Keratinocyte (primary cell): ENCODE results near the gene TOX2.

Experiments used
- EZH2 ChIP-seq: IDR thresholded peaks from one replicate; pipeline ENCODE4 v1.6.1; 2012; ENCODE audit warnings: inconsistent platforms, mild to moderate bottlenecking, low read length, moderate library complexity
- TF ChIP-seq, protein P1 (sequence below), 3 experiments: IDR thresholded peaks in 1 of 3; conservative IDR thresholded peaks in 1 of 3; optimal IDR thresholded peaks in 1 of 3; 2 replicates in 2 of 3; 3 replicates in 1 of 3; pipeline versions ENCODE3 to v1.5.1; 2011; ENCODE audit warnings: low read length in 3 of 3, mild to moderate bottlenecking in 3 of 3, moderate library complexity in 2 of 3, control low read depth in 1 of 3, inconsistent platforms in 1 of 3; ENCODE audit not compliant: insufficient read depth in 2 of 3; ENCODE audit errors: extremely low read depth in 1 of 3

DNA sequence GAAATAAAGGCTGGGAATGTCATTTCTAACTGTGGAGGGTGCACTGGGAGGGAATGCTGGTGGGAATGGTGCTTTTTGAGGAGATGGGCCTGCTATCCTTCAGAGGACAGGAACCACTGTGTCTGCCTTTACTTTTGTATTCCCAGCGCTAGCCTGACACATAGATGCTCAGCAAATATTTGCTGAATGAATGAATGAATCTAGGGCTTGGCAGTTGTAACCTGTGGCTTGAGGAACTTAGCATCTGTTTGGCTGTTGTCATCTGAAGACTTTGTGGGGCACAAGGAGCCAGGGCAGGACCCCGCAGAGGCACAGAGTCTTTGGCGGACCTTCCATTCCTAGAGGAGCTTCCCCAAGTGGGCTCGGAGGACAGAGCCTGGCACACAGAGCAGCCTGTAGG, 6.1 kb downstream of the TOX2 start:
- TF ChIP-seq, protein P1, sequence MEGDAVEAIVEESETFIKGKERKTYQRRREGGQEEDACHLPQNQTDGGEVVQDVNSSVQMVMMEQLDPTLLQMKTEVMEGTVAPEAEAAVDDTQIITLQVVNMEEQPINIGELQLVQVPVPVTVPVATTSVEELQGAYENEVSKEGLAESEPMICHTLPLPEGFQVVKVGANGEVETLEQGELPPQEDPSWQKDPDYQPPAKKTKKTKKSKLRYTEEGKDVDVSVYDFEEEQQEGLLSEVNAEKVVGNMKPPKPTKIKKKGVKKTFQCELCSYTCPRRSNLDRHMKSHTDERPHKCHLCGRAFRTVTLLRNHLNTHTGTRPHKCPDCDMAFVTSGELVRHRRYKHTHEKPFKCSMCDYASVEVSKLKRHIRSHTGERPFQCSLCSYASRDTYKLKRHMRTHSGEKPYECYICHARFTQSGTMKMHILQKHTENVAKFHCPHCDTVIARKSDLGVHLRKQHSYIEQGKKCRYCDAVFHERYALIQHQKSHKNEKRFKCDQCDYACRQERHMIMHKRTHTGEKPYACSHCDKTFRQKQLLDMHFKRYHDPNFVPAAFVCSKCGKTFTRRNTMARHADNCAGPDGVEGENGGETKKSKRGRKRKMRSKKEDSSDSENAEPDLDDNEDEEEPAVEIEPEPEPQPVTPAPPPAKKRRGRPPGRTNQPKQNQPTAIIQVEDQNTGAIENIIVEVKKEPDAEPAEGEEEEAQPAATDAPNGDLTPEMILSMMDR (optimal IDR thresholded peaks at IDR 0.05 in 1 of 3, IDR thresholded peaks at IDR 0.05 in 1 of 3, conservative IDR thresholded peaks at IDR 0.05 in 1 of 3; ENCODE audit: extremely low read depth in 1 of 3, insufficient read depth in 2 of 3, low read length in 3 of 3) = no peak
- no peak for TF ChIP-seq EZH2
